Endometrium (tissue), 2 donors: ENCODE results near the gene CCDC66.
"Not testable (repeated sequence)": the region's sequence is repeated elsewhere in the genome, so short reads cannot be mapped to it uniquely, and the experiment has no call there.

ENCODE experiments used
- FAIRE-seq: peaks from 2 replicates; lab custom pipeline; 2012; peaks lifted over from hg19 to GRCh38; lab: Jason Lieb, UNC
- donor health status: control.
- donor health status: control.

The CCDC66 gene

DNA sequence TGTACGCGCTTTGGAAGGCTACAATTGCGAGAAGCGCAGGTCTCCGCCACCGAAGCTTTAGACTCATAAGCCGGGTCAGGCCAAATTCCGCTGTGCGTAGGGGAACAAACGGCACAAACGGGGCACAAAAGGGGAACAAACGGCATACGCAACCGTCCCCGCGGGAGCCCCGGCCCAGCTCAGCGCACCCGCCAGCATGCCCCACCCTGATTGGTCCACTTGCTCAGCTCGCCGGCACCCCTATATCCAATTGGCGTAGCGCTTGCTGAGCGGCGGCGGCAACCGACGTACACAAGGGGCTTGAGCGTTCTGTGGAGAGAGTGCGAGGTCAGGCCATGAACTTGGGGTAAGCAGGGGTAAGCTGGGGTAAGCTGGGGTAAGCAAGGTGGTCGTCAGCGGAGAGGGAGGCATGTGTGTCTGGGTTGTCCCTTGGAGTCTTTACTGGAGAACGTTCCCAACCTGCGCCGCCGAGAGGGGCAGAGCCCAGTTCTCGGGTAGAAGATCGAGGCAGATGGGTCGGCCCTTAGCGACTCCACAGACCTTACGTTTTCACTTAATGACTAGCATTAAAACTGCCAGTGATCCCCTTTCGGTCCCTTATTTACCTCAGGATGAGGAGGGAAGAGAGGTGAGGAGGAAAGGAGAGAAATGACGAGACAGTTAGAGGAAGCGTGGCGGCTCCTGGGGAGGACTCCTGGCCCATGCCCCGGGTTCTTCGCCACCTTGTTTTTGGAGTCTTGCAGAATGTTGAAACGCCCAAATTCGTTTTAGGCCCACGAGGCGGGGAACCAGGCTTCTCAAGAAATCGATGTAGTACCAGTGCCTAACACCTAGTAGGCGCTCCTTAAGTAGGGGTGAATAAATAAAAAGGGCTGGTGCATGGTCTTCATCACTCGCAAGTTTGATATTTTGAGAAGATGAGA is at the start of gene CCDC66:
CCDC66 (plus strand) TSS at position 268 of the 923 bp plus-strand sequence; CDS start at position 336, 68 bp downstream.
- FAIRE-seq = no peak

DNA sequence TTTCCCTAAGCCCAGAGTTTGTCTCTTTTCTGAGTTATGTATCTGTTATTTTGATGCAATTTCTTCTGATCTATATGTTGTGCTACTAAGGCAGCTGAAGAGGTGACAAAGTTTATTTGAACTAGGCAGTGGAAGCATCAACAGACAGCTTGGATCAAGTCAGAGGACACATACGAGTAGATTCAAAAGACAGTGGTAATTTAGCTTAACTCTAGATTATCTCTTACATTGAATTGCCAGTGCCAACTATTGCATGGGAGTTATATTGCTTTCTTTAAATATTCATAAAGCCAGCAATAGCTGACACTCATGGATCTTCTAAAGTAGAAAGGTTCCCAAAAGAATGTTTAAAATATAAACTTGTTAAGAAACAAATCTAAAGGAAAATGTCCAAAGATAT is 37.3 kb upstream of the CCDC66 start:
- FAIRE-seq = no peak

DNA sequence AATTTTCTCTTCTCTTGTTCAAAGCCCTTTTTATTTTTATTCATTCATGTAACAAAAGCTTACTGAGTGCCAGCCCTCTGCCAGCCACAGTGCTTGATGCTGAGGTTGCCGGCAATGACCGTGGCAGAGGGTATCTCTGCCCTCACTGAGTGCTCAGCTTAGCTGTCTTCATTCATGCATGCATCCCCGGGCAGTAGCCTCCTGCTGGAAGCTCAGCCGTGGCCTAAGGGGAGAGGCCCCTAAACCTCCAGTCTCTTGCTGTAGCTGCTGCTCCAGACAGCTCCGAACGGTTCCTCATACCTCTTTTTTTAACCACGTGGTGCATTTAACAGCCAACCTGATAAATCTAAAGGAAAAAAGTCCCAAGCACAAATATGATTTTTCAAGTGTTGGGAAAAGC is 34.6 kb upstream of the CCDC66 start:
- FAIRE-seq = no peak

DNA sequence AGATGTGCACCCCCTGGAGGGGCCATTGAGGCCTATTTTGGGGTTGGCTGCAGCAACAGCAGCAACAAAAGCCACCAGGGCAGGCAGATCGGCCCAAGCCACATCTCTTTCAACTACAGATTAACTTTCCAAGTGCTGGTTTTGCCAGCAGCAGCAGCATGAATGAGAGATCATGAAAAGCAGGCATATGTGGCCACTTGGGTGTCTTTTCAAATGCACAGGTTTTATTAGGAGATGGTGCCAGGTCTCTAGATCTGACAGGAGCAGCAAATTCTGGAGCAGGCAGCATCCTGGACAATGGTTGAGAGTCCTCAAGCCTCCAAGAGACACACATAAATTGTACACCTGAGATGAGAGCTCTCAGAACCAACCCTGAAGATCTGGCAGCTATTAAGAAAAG is 31.7 kb upstream of the CCDC66 start:
- FAIRE-seq = no peak

DNA sequence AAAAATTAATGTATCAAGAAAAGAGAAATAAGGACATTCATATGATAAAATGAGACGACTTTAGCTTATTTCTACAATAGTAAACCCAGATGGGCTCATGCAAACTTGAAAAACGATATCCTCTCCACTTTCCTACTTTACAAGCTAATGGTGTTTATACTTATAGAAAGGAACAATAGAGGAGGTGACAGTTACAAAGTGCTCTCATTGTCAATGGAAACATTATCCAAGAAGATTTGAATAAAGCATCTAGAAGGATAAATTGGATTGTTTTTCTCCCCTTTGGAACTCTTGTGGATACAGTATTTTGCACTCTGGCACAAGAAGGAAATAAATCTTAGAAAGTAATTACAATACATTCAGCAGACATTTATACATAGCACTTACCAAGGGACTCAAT is 20.2 kb upstream of the CCDC66 start:
- FAIRE-seq = no peak

DNA sequence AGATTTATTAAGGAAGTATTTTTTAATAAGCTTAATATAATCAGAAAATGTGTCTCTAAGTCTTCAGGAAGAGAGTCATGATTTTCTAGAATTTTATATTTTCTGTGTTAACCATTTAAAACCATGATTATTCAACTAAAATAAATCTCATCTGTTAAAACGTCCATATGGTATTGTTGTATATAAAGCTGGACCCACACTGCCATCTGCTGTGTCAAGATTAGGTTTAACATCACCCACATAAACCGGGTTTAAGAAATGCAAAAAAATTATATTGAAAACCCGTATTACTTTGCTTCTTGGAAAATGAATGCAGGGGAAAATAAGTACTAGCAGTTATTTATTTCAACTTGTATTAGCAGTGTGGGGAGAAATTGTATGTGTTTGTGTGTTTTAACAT is 9.5 kb upstream of the CCDC66 start:
- FAIRE-seq = no peak

DNA sequence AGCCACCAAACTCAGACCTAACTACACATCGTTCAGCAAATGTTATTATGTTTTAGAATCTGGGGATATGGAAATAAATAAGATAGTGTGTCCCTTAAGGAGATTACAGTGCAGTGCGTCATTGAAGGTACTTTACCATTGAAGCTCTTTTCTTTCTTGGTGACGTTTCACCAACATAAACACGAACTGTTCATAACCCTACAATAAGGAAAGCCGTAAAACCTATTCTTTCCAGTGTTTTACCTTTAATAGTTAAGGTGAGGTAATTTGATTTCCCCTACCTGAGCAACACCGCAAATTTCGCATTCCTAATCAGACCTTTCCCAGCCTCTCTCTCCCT is 826 bp downstream of the CCDC66 start:
- FAIRE-seq = no peak

DNA sequence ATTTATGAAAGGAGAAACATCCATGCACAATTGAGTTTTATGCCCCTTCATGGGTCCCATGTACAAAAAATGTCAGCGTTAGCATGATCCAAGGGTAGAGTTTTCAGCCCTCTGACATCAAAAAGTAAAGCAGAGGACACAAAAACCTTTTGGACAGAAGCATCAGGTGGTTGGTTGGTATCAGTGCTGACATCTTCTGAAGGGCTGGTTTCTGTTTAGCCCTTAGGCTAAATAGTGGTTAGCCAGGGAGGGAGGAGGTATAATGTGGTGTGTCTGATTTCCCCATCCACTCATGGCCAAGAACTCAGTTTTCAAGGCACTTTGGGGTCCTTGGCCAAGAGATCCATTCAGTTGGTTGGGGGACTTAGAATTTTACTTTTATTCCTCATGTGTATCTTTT is 16.5 kb downstream of the CCDC66 start:
- FAIRE-seq = no peak

DNA sequence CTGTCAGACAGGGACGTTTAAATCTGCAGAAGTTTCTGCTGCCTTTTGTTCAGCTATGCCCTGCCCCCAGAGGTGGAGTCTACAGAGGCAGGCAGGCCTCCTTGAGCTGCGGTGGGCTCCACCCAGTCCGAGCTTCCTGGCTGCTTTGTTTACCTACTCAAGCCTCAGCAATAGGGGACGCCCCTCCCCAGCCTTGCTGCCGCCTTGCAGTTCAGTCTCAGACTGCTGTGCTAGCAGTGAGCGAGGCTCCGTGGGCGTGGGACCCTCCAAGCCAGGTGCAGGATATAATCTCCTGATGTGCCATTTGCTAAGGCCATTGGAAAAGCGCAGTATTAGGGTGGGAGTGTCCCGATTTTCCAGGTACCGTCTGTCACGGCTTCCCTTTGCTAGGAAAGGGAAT is 25.0 kb downstream of the CCDC66 start:
- FAIRE-seq = not testable (repeated sequence)

DNA sequence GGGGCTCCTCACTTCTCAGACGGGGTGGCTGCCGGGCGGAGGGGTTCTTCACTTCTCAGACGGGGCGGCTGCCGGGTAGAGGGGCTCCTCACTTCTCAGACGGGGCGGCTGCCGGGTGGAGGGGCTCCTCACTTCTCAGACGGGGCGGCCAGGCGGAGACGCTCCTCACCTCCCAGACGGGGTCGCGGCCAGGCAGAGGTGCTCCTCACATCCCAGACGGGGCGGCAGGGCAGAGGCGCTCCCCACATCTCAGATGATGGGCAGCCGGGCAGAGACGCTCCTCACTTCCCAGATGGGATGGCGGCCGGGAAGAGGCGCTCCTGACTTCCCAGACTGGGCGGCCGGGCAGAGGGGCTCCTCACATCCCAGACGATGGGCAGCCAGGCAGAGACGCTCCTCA is 27.3 kb downstream of the CCDC66 start:
- FAIRE-seq = not testable (repeated sequence)

DNA sequence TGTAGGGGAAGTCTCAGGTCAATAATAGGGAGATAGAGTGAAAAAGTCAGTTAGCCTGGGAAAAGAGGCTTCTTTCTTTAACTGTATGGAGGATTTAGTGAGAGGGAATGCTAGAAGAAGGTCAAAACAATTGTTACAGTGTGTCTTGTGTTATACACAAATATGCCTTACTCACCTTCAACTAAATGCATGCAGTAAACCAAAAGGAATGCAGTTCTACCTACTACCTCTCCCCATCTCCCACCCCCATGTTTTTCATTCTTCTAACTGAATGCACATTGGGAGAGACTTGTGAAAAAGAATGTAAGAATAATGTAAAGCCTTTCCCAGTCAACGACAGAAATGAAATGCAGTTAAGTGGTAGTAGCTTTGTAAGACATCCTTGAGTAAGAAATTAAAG is 33.8 kb downstream of the CCDC66 start:
- FAIRE-seq = no peak

DNA sequence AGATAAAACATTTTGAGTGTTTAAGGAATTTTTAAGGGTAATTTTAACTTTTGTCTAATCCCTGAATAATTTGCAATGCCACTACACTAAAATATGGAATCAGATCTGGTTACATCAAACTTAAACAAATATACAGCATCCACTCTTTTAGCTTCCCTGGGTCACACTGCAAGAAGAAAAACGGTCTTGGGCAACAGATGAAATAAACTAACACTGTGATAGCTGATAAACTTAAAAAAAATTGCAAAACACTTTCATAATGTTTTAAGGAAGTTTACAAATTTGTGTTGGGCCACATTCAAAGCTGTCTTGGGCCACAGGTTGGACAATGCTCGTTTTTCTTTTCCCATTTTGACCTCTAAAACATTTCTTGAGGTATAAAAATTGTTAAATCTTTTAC is 34.3 kb downstream of the CCDC66 start:
- FAIRE-seq = no peak

DNA sequence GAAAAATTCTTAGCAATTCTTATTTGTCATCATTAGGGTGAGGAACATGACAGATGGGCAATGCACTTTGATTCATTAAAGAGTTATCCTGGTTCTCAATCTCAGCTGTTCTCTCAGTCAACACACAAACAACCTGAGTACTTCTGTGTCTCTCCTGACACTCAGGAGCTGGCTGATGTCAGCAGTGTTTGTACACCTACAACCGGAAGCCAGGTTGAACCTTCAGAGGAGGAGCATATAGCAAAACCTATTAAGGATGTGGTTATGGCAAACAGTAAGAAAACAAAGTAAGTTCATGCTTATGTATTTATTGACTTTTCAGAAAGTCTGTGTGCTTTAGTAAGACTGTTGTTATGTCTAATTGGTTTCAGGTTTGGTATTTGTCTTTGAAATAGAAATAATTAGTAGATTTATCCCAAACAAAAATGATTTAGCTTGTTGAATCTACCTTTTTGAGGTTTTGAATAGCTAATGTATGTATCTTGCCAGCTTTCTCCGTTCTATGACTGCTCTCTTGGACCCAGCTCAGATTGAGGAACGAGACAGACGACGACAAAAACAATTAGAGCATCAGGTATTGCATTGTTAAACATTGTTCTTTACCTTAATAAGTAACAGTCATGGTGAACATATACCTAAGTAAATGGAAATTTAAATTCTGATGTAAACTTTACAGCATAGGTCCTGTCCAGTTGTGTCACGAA is 36.6 kb downstream of the CCDC66 start:
- no peak for FAIRE-seq

DNA sequence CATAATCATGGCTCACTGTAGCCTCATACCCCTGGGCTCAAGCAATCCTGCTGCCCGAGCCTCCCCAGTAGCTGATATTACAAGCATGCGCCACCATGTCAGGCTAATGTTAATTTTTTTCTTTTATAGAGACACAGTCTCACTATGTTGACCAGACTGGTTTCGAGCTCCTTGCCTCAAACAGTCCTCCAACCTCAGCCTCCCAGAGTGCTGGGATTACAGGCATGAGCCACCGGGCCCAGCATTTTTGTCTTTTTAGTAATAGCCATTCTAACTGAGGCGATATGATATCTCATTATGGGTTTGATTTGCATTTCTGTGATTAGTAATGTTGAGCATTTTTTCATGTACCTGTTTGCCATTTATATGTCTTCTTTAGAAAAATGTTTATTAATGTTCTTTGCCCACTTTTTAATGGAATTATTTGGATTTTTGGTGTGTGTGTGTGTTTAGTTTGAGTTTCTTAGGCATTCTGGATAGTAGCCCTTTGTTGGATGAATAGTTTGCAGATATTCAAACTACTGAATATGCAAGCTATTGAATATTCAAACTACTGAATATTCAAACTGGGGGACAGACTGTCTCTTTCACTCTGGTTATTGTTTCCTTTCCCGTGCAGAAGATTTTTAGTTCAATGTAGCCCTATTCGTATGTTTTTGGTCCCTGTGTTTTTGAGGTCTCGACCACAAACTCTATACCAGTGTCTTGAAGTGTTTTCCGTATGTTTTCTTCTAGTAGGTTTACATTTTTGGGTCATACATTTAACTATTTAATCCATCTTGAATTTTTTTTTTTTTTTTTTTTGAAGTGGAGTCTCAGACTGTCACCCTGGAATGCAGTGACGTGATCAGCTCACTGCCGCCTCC is 39.2 kb downstream of the CCDC66 start:
- no peak for FAIRE-seq

DNA sequence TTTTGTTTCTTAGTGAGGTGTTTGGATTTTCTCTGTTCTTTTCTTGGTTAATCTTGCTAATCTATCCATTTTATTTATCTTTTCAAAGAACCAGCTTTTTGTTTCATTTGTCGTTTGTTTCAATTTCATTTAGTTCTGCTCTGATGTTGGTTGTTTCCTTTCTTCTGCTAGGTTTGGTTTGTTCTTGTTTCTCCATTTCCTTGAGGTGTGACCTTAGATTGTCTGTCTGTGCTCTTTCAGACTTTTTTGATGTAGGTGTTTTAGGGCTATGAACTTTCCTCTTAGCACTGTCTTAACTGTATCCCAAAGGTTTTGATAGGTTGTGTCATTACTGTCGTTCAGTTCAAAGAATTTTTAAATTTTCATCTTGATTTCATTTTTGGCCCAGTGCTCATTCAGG is 51.5 kb downstream of the CCDC66 start:
- FAIRE-seq = not testable (repeated sequence)

DNA sequence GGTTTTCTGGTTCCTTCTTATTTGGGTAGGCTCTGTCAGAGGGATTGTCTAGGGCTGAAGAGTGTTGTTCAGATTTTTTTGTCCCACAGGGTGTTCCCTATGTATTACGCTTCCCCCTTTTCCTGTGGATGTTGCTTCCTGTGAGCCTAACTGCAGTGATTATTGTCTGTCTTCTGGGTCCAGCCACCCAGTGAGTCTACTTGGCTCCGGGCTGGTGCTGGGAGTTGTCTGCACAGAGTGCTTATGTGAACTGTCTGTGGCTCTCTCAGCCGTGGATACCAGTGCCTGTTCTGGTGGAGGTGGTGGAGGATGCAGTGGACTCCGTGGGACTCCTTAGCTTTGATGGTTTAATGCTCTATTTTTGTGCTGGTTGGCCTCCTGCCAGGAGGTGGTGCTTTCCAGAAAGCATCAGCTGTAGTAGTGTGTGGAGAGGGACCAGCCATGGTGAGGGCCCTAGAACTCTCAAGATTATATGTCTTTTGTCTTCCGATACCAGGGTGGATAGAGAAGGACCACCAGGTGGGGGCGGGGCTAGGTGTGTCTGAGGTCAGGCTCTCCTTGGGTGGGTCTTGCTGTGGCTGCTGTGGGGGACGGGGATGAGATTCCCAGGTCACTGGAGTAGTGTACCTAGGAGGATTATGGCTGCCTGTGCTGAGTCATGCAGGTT is 53.8 kb downstream of the CCDC66 start:
- no peak for FAIRE-seq

DNA sequence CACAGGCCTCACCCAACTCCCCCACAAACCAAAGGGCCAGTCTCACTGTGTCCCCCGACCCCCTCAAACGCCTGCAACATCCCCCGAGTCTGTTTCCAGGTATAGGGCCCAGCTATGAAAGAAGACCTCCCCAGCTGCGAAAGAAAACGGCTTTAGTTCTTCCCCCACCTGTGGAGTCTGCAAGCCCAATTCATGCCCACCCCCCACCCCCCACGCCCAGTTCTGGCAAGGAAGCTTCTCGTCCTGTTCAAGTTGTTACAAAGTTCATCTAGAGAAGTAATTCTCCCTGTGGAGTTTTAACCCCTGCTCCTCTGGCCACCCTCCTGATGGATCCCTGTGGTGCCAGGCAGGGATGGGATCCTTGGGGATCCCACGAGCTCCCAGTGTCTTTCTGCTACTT is 54.4 kb downstream of the CCDC66 start:
- FAIRE-seq = no peak

DNA sequence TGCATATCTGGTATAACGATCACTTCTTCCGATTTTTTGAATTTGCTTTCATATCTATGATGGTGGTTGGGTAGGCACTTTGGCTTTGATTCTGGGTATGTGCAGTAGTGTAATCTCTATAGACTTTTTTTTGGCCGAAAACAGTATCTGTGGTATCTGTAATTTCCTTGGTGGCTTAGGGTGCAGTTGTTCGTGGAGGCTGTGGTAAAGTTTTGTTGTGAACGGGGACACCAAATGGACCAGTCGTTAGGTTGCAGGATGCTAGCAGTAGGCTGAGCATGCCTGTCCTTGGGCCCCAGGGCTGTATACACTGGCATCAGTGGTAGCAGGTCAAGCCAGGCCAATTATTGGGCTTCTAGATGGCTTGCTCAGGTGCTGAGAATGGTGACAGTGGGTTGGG is 55.2 kb downstream of the CCDC66 start:
- no peak for FAIRE-seq

DNA sequence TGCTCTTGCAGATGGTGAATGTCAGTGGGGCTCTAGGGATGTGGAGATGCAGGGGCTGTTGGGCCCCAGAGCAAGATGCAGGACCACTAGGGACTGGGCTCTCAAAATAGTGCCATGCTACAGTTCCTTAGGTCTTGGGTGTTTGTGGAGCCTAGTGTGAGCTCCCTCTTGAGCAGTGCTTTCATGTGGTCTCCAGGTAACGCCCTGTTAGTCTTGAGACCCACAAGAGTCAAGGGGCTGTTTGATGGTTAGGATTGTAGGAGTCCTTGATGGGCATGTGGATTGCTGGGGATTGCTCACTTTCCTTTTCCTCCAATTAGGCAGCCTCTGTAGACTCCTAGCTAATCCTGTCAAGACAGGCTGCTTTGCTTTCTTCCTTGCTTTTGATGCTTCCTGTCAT is 56.0 kb downstream of the CCDC66 start:
- no peak for FAIRE-seq

DNA sequence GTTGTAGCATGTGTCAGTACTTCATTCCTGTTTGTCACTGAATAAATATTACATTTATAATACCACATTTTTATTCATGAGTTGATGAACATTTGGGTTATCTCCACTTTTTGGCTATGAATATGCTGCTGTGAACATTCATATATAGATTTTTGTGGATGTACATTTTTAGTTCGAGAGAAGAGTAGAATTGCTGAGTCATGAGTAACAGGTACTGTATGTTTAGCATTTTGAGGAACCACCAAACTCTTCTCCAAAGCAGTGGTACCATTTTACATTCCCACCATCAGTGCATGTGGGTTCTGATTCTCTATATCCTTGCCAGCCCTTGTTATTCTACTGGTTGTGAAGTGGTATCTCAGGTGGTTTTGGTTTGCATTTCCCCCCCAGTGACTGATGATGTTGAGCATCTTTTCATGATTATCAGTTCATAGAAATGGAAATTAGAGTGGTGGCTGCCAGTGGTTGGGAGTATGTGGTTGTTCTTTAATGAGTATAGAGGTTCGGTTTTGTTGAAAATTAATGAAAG is 59.6 kb downstream of the CCDC66 start:
- no peak for FAIRE-seq

DNA sequence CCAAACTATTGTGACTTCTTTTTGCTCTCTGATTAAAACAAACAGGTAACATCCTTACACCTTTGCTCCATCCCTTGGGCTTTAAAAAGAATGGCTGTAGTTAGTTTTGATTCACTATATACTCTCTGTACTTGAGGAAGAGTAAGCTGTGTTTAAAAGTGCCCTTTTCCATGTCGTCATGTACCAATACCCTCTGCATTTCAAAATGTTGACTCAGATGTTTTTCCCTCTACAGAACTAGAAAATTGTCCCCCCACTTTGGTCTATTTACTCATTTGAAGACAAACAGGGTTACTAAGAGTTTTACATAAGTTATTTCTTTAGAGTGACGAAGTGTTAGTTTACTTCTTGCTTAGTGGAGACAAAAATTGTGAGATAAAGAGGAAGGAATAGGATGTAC is 63.4 kb downstream of the CCDC66 start:
- no peak for FAIRE-seq

DNA sequence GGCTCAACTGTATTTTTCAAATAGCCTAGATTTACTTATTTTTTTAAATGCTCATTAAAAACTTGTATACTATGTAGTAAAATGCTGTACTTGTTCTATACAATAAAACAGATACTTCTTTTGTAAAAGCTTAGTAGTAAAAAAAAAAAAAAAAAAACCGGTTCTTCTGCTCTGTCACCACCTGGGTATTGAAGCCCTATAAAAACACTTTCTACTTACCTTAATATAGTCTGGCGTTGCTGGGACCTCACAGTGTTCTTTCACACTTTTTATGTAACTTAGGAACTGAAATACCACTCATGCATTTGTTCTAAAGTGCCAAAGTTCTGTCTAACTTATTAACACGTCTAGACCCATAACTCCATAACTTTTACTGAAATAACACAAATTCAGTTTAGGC is 64.7 kb downstream of the CCDC66 start:
- FAIRE-seq = peak; percentile 4
